ENCODE data around the gene MAP7D3.

The MAP7D3 gene

GRCh38 chrX:136206916-136207315 lies 44.3 kb downstream of the MAP7D3 start:
- DNase-seq (ENCODE audit: low read depth in 2 of 2) = no peak

- no peak for DNase-seq (ENCODE audit: low read depth in 2 of 2)
Observed at GRCh38 chrX:136205882-136206380, 45.3 kb downstream of the MAP7D3 start.

- no peak for DNase-seq (ENCODE audit: low read depth in 2 of 2)
Observed at GRCh38 chrX:136204571-136204970, 46.6 kb downstream of the MAP7D3 start.

- DNase-seq (ENCODE audit: low read depth in 2 of 2) = no peak
Observed at GRCh38 chrX:136203951-136204350, 47.2 kb downstream of the MAP7D3 start.

GRCh38 chrX:136203438-136203837 lies 47.8 kb downstream of the MAP7D3 start:
- DNase-seq (ENCODE audit: low read depth in 2 of 2) = no peak

GRCh38 chrX:136202889-136203288 lies 48.3 kb downstream of the MAP7D3 start:
- DNase-seq (ENCODE audit: low read depth in 2 of 2) = no peak

- DNase-seq (ENCODE audit: low read depth in 2 of 2) = no peak
Observed at GRCh38 chrX:136201601-136202000, 49.6 kb downstream of the MAP7D3 start.

- no peak for DNase-seq (ENCODE audit: low read depth in 2 of 2)
Observed at GRCh38 chrX:136200466-136200865, 50.7 kb downstream of the MAP7D3 start.

GRCh38 chrX:136199365-136199764 lies 51.8 kb downstream of the MAP7D3 start:
- DNase-seq (ENCODE audit: low read depth in 2 of 2) = no peak

- no peak for DNase-seq (ENCODE audit: low read depth in 2 of 2)
Observed at GRCh38 chrX:136198678-136199243, 52.4 kb downstream of the MAP7D3 start.

- DNase-seq (ENCODE audit: low read depth in 2 of 2) = no peak
Observed at GRCh38 chrX:136198010-136198409, 53.2 kb downstream of the MAP7D3 start.

- DNase-seq (ENCODE audit: low read depth in 2 of 2) = no peak
Observed at GRCh38 chrX:136196691-136197155, 54.5 kb downstream of the MAP7D3 start.

- DNase-seq (ENCODE audit: low read depth in 2 of 2) = no peak
Observed at GRCh38 chrX:136195247-136195646, 56.0 kb downstream of the MAP7D3 start.

GRCh38 chrX:136194536-136194935 lies 56.7 kb downstream of the MAP7D3 start:
- no peak for DNase-seq (ENCODE audit: low read depth in 2 of 2)

- no peak for DNase-seq (ENCODE audit: low read depth in 2 of 2)
Observed at GRCh38 chrX:136193771-136194170, 57.4 kb downstream of the MAP7D3 start.

GRCh38 chrX:136192839-136193414 lies 58.3 kb downstream of the MAP7D3 start:
- DNase-seq (ENCODE audit: low read depth in 2 of 2) = no peak

GRCh38 chrX:136192135-136192534 lies 59.1 kb downstream of the MAP7D3 start:
- no peak for DNase-seq (ENCODE audit: low read depth in 2 of 2)

- no peak for DNase-seq (ENCODE audit: low read depth in 2 of 2)
Observed at GRCh38 chrX:136191171-136191570, 60.0 kb downstream of the MAP7D3 start.

GRCh38 chrX:136190038-136190713 lies 61.0 kb downstream of the MAP7D3 start:
- DNase-seq (ENCODE audit: low read depth in 2 of 2) = no peak

- no peak for DNase-seq (ENCODE audit: low read depth in 2 of 2)
Observed at GRCh38 chrX:136189222-136189621, 62.0 kb downstream of the MAP7D3 start.

- no peak for DNase-seq (ENCODE audit: low read depth in 2 of 2)
Observed at GRCh38 chrX:136186023-136186413, 65.2 kb downstream of the MAP7D3 start.

- no peak for DNase-seq (ENCODE audit: low read depth in 2 of 2)
Observed at GRCh38 chrX:136185401-136186022, 65.7 kb downstream of the MAP7D3 start.

- no peak for DNase-seq (ENCODE audit: low read depth in 2 of 2)
Observed at GRCh38 chrX:136183917-136184316, 67.3 kb downstream of the MAP7D3 start.

All from stimulated activated CD8-positive, alpha-beta memory T cell treated with anti-CD3 and anti-CD28 coated beads, Interleukin-7, amount 100 ng/mL, for 4 hours (primary cell).